Activated CD8-positive, alpha-beta T cell treated with anti-CD3 and anti-CD28 coated beads for 36 hours (primary cell): ENCODE results near the gene RUNDC1. TPM values are rescaled to one million over a fixed set of nuclear protein-coding genes. Genes with fewer than 3 reads are reported as not detected.

ENCODE experiments used
- ATAC-seq: fragments of 200-7000 bp; cut with Tn5 transposase; one replicate; pipeline ENCODE4 v1.10.0; 2021; ENCODE audit warnings: mild to moderate bottlenecking, moderate library complexity
- CTCF ChIA-PET: fragments of 350-600 bp; sonication (Branson Sonifier 250); formaldehyde crosslinking; loops from one replicate; lab custom pipeline; 2021; ENCODE audit warnings: antibody characterized with exemption; lab: Charles Lee
- POLR2A ChIA-PET: fragments of 350-600 bp; sonication (Branson Sonifier 250); formaldehyde crosslinking; loops from one replicate; lab custom pipeline; 2021; ENCODE audit warnings: antibody characterized with exemption; lab: Charles Lee
- DNase-seq: peaks from one replicate; pipeline ENCODE4 v3.0.0-alpha.2; 2020
- H3K27ac Mint-ChIP-seq: one replicate; pipeline ENCODE4 v1.8.0; 2021; ENCODE audit warnings: mild to moderate bottlenecking, mixed read lengths
- H3K27me3 Mint-ChIP-seq: one replicate; pipeline ENCODE4 v1.8.0; 2021; ENCODE audit warnings: mixed read lengths
- H3K36me3 Mint-ChIP-seq: one replicate; pipeline ENCODE4 v1.8.0; 2021; ENCODE audit warnings: low read depth, mixed read lengths
- H3K4me1 Mint-ChIP-seq: one replicate; pipeline ENCODE4 v1.8.0; 2021; ENCODE audit warnings: low read depth, mixed read lengths
- H3K4me3 Mint-ChIP-seq: one replicate; pipeline ENCODE4 v1.8.0; 2021; ENCODE audit warnings: mild to moderate bottlenecking, moderate library complexity, mixed read lengths
- H3K9me3 Mint-ChIP-seq: one replicate; pipeline ENCODE4 v1.8.0; 2021; ENCODE audit warnings: mixed read lengths
- intact Hi-C: fragments of 100-400 bp; cut with micrococcal nuclease; formaldehyde crosslinking; loops from one replicate; pipeline ENCODE4 v1.10.0; 2022
- total RNA-seq, 2 experiments: library from RNA; stranded (reverse); gene quantifications; one replicate each; pipeline ENCODE4 v1.2.3, GENCODE V29; 2021
- TF ChIP-seq, protein P1 (sequence below): fragments of 200-600 bp; IDR thresholded peaks from one replicate; pipeline ENCODE4 v1.8.0; 2022; ENCODE audit warnings: antibody characterized with exemption, mild to moderate bottlenecking

RUNDC1 gene
- total RNA-seq, 2 experiments from 2014 or later = 16.1 to 17.0 TPM

DNA sequence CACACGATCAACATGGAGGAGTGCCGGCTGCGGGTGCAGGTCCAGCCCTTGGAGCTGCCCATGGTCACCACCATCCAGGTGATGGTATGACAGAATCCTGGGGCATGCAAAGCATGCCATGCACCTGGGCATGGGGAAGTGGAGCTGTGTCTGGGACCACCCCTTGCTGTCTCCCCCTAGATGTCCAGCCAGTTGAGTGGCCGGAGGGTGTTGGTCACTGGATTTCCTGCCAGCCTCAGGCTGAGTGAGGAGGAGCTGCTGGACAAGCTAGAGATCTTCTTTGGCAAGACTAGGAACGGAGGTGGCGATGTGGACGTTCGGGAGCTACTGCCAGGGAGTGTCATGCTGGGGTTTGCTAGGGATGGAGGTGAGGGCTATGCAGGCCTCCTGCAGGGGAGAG is 32.9 kb downstream of the RUNDC1 start:
- H3K27ac Mint-ChIP-seq = no peak overlapping the region
- H3K4me1 Mint-ChIP-seq = peaks cover 11% of the 10 kb centered on the region
- intact Hi-C loops = loop anchor here (10.0 kb wide), 1 partner anchor 202 kb away; the partner anchor contains the start of gene TMEM106A
- TF ChIP-seq, protein P1, sequence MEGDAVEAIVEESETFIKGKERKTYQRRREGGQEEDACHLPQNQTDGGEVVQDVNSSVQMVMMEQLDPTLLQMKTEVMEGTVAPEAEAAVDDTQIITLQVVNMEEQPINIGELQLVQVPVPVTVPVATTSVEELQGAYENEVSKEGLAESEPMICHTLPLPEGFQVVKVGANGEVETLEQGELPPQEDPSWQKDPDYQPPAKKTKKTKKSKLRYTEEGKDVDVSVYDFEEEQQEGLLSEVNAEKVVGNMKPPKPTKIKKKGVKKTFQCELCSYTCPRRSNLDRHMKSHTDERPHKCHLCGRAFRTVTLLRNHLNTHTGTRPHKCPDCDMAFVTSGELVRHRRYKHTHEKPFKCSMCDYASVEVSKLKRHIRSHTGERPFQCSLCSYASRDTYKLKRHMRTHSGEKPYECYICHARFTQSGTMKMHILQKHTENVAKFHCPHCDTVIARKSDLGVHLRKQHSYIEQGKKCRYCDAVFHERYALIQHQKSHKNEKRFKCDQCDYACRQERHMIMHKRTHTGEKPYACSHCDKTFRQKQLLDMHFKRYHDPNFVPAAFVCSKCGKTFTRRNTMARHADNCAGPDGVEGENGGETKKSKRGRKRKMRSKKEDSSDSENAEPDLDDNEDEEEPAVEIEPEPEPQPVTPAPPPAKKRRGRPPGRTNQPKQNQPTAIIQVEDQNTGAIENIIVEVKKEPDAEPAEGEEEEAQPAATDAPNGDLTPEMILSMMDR = no peak
- H3K4me3 Mint-ChIP-seq = no peak overlapping the region
- no peaks in the 10 kb centered on the region for H3K27me3 Mint-ChIP-seq
- no peak for DNase-seq
- no peak for ATAC-seq
- ChIA-PET CTCF (interaction anchor here (1.1 to 1.6 kb wide), 2 partner anchors 11 to 12 kb away, joined by 3 to 7 read pairs; no protein-coding TSS in a partner anchor), POLR2A (interaction anchor here (2.6 to 6.4 kb wide), 2 partner anchors 12 to 15 kb away, joined by 14 to 36 read pairs; partner anchors contain the start of gene RPL27)
- no peaks in the 10 kb centered on the region for H3K9me3 Mint-ChIP-seq
- peaks cover 3% of the 10 kb centered on the region for H3K36me3 Mint-ChIP-seq

DNA sequence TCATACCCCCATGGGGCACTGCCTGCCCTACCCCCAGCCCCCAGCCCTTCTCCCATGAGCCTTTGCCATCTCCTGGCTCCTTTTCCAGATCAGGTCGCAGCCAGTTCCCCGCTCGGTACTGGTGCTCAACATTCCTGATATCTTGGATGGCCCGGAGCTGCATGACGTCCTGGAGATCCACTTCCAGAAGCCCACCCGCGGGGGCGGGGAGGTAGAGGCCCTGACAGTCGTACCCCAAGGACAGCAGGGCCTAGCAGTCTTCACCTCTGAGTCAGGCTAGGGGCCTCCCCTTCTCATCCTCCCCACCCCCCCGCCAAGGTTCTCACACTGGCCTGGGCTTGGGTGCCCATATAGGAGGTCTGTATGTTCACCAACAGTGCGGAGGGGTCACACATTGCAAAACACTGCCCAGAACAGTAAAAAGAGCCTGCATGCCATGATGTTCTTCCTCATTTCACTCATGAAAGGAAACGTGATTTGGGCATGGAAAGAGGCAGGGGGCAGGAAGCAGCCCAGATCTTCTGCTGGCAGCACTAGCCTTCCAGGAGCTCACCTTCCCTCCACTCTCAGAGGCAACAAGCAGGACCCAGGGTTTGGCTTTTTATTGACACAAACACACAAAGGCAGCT is 33.8 kb downstream of the RUNDC1 start:
- DNase-seq (no peak), ATAC-seq (no peak)
- Mint-ChIP-seq H3K36me3 (peaks cover 3% of the 10 kb centered on the region), H3K4me3 (no peak overlapping the region), H3K27me3 (no peaks in the 10 kb centered on the region), H3K4me1 (peaks cover 17% of the 10 kb centered on the region), H3K9me3 (no peaks in the 10 kb centered on the region), H3K27ac (no peak overlapping the region)
- intact Hi-C loops = loop anchor here (10.0 kb wide), 1 partner anchor 201 kb away; the partner anchor contains the start of gene TMEM106A
- TF ChIP-seq, protein P1 = no peak
- ChIA-PET CTCF (interaction anchor here (1.0 to 1.6 kb wide), 3 partner anchors 10 to 18 kb away, joined by 3 to 7 read pairs (median 4); no protein-coding TSS in a partner anchor), POLR2A (interaction anchor here (1.0 to 6.4 kb wide), 5 partner anchors 8 to 302 kb away, joined by 4 to 36 read pairs (median 13); partner anchors contain the start of genes IFI35 and RPL27)

DNA sequence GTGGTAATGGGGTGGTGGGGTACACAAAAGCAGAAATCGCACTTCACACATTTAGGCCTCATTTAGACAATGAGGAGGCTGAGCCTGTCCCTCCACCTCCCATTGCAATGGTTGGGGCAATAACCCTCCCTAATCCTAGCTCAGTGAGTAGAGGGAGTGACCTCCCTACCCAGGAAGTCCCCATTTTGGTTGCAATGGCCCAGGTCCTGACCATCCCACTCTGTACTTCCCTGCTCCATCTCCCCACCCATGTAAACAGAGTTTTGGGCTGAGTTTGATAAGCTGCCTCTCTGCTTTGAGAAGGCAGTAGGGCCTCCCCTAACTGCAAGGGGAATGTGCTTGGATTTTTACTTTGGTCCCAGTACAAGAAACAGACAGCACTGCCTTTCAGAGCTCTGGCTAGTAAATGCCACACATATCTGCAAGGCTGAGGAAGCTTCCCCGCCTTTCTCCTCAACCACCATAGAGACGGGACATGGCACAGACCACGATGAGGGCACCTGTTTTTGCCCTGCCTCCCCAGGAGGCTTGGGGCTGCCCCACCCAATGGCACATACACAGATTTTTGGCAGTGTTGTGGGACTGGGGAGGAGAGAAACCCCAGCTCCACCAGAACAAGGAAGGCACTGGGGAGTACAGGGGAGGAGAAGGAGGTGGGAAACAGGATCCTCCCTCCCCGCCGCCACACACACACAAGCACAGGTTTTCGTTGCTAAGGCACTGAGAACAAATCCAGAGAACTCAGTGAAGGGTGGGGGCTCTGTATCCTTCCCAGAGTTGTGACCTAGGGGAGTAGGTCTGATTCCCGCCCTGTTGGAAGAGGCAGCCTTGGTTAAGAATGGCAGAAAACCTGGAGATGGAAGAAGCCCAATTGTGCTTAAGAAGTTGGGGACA is 34.5 kb downstream of the RUNDC1 start:
- TF ChIP-seq, protein P1 = no peak
- H3K27ac Mint-ChIP-seq = no peak overlapping the region
- no peak for ATAC-seq
- no peak overlapping the region for H3K4me3 Mint-ChIP-seq
- no peaks in the 10 kb centered on the region for H3K9me3 Mint-ChIP-seq
- intact Hi-C loops = loop anchor here (10.0 kb wide), 1 partner anchor 200 kb away; the partner anchor contains the start of gene TMEM106A
- H3K4me1 Mint-ChIP-seq = peaks cover 24% of the 10 kb centered on the region
- DNase-seq = no peak
- no peaks in the 10 kb centered on the region for H3K27me3 Mint-ChIP-seq
- POLR2A ChIA-PET = interaction anchor here (1.0 to 6.4 kb wide), 4 partner anchors 8 to 301 kb away, joined by 4 to 36 read pairs (median 8); partner anchors contain the start of genes IFI35 and RPL27
- peaks cover 3% of the 10 kb centered on the region for H3K36me3 Mint-ChIP-seq
- CTCF ChIA-PET = interaction anchor here (1.0 to 1.6 kb wide), 2 partner anchors 9 to 18 kb away, joined by 3 to 4 read pairs; no protein-coding TSS in a partner anchor

DNA sequence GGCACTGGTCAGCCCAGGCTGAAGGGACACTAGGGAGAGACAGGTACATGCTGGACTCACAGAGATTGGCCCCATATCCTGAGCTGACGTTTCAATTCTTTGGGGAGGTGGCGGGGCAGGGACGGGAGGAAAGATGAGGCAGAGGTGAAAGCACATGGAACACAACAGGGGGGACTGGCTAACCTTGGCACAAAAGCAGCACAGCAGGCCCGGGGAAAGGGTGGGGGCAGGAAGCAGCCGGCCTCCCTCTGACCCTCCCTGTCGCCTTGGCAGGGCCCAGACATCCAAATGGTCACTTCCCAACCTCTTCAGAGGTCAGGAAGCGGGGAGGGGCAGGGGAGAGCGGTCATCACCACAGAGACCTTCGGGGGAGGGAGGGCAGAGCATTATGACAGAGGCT is 35.2 kb downstream of the RUNDC1 start:
- intact Hi-C loops = loop anchor here (10.0 kb wide), 1 partner anchor 199 kb away; the partner anchor contains the start of gene TMEM106A
- H3K27ac Mint-ChIP-seq = no peak overlapping the region

More for the DNA sequence above, 35.2 kb downstream of the RUNDC1 start:
- CTCF ChIA-PET = interaction anchor here (1.6 kb wide), 1 partner anchor 8 kb away, joined by 4 read pairs; no protein-coding TSS in a partner anchor
- POLR2A ChIA-PET = interaction anchor here (1.0 to 6.4 kb wide), 4 partner anchors 9 to 300 kb away, joined by 3 to 36 read pairs (median 8); partner anchors contain the start of genes IFI35 and RPL27
- no peak for DNase-seq
- H3K9me3 Mint-ChIP-seq = no peaks in the 10 kb centered on the region
- no peak for ATAC-seq
- TF ChIP-seq, protein P1 = no peak
- H3K4me1 Mint-ChIP-seq = peaks cover 24% of the 10 kb centered on the region
- H3K27me3 Mint-ChIP-seq = no peaks in the 10 kb centered on the region
- H3K36me3 Mint-ChIP-seq = no peaks in the 10 kb centered on the region
- H3K4me3 Mint-ChIP-seq = no peak overlapping the region
